Measurements from ENCODE around the gene RALGDS. TPM values are rescaled to one million over a fixed set of nuclear protein-coding genes. Genes with fewer than 3 reads are reported as not detected.

Gene RALGDS
- total and polyA plus RNA-seq, 9 of the 15 experiments (the other 6 are each of a cell fraction or from before 2014, with no cell fraction given): 0.75 to 43.3 (median 27.1) TPM

DNA sequence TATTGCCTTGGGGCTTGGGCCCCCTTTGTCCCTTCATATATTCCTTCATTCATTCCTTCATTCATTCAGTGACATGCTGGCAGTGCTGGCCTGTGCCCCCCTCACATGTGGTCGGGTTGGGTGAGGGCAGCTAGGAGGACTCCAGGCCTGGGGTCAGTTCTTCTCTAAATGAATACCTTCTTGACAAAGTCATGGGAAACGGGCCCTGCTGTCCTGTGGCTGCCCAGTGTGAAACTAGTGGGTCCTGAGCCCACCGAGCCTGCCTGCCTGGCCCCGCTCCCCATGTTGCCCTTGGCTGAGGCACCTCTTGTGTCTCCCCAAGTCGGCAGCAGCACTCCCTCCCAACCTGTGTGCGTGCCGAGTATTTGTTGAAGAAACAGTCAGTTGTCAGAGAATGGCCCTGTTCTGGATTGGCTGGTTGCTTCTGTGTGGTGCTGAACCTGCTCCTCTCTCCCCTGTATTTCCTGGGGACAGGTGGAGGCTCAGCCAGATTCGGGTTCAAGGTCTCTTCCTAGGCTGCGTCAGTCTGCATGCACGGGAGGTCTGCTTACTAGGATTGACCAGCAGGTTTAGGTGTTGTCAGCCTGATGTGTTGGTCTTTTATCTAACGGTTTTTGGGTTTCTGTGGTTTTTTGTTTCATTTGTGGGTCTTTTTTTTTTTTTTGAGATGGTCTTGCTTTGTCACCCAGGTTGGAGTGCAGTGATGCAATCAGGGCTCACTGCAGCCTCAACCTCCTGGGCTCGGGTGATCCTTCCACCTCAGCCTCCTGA lies 62.3 kb downstream of the RALGDS start (continued):
- TF ChIP-seq NR2C2 (CRISPR knock-in tag; IDR thresholded peaks at IDR 0.05): no peak
- TF ChIP-seq NR2C2 (tag; IDR thresholded peaks at IDR 0.05): no peak
- TF ChIP-seq TCF3 (CRISPR knock-in tag; IDR thresholded peaks at IDR 0.05): no peak
- TF ChIP-seq RNF2 (IDR thresholded peaks at IDR 0.05): peak; percentile 60; the same call in 1 of the 2 replicates
- TF ChIP-seq, protein P1, sequence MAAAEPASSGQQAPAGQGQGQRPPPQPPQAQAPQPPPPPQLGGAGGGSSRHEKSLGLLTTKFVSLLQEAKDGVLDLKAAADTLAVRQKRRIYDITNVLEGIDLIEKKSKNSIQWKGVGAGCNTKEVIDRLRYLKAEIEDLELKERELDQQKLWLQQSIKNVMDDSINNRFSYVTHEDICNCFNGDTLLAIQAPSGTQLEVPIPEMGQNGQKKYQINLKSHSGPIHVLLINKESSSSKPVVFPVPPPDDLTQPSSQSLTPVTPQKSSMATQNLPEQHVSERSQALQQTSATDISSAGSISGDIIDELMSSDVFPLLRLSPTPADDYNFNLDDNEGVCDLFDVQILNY (CRISPR knock-in tag; IDR thresholded peaks at IDR 0.05): no peak
- TF ChIP-seq, protein P2, sequence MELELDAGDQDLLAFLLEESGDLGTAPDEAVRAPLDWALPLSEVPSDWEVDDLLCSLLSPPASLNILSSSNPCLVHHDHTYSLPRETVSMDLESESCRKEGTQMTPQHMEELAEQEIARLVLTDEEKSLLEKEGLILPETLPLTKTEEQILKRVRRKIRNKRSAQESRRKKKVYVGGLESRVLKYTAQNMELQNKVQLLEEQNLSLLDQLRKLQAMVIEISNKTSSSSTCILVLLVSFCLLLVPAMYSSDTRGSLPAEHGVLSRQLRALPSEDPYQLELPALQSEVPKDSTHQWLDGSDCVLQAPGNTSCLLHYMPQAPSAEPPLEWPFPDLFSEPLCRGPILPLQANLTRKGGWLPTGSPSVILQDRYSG (tag; conservative IDR thresholded peaks at IDR 0.05; ENCODE audit: low read depth): no peak
- no peak for TF ChIP-seq MEF2A (IDR thresholded peaks at IDR 0.05; ENCODE audit: control insufficient read depth, low read depth, low read length)
- peak; percentile 93 for TF ChIP-seq CEBPB (tag; IDR thresholded peaks at IDR 0.05)
- TF ChIP-seq, protein P3, sequence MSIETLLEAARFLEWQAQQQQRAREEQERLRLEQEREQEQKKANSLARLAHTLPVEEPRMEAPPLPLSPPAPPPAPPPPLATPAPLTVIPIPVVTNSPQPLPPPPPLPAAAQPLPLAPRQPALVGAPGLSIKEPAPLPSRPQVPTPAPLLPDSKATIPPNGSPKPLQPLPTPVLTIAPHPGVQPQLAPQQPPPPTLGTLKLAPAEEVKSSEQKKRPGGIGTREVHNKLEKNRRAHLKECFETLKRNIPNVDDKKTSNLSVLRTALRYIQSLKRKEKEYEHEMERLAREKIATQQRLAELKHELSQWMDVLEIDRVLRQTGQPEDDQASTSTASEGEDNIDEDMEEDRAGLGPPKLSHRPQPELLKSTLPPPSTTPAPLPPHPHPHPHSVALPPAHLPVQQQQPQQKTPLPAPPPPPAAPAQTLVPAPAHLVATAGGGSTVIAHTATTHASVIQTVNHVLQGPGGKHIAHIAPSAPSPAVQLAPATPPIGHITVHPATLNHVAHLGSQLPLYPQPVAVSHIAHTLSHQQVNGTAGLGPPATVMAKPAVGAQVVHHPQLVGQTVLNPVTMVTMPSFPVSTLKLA (conservative IDR thresholded peaks at IDR 0.05): no peak
- TF ChIP-seq MAZ (CRISPR knock-in tag; conservative IDR thresholded peaks at IDR 0.05 in 1 of 2, IDR thresholded peaks at IDR 0.05 in 1 of 2): peak in 1 of 2 experiments; percentile 51; a peak in 1 of 4 replicates
- TF ChIP-seq KDM4B (IDR thresholded peaks at IDR 0.05; ENCODE audit: borderline replicate concordance in 2 of 2, low read depth in 1 of 2): no peak
- TF ChIP-seq SMARCE1 (IDR thresholded peaks at IDR 0.05): peak; percentile 64; the same call in 1 of the 2 replicates
- TF ChIP-seq NBN (IDR thresholded peaks at IDR 0.05; ENCODE audit: low read depth): peak; percentile 78; the same call in 1 of the 2 replicates
- no peak for TF ChIP-seq RUNX1 (IDR thresholded peaks at IDR 0.05; ENCODE audit: low read depth)
- TF ChIP-seq, protein P4, sequence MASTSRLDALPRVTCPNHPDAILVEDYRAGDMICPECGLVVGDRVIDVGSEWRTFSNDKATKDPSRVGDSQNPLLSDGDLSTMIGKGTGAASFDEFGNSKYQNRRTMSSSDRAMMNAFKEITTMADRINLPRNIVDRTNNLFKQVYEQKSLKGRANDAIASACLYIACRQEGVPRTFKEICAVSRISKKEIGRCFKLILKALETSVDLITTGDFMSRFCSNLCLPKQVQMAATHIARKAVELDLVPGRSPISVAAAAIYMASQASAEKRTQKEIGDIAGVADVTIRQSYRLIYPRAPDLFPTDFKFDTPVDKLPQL (IDR thresholded peaks at IDR 0.05; ENCODE audit: extremely low read depth, insufficient read length): no peak
- no peak for TF ChIP-seq IRF2 (CRISPR knock-in tag; IDR thresholded peaks at IDR 0.05)
- no peak for TF ChIP-seq KAT8 (IDR thresholded peaks at IDR 0.05; ENCODE audit: low read depth)
- TF ChIP-seq, protein P5, sequence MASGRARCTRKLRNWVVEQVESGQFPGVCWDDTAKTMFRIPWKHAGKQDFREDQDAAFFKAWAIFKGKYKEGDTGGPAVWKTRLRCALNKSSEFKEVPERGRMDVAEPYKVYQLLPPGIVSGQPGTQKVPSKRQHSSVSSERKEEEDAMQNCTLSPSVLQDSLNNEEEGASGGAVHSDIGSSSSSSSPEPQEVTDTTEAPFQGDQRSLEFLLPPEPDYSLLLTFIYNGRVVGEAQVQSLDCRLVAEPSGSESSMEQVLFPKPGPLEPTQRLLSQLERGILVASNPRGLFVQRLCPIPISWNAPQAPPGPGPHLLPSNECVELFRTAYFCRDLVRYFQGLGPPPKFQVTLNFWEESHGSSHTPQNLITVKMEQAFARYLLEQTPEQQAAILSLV (tag; IDR thresholded peaks at IDR 0.05): peak; percentile 71; the same call in 1 of the 2 replicates
- peak; percentile 58; the same call in 1 of the 2 replicates for TF ChIP-seq JUND (IDR thresholded peaks at IDR 0.05; ENCODE audit: borderline replicate concordance, low read depth, low read length)
- TF ChIP-seq JUND (tag; IDR thresholded peaks at IDR 0.05; ENCODE audit: borderline replicate concordance, low read depth, low read length): peak; percentile 60; the same call in 1 of the 3 replicates
- TF ChIP-seq, protein P6, sequence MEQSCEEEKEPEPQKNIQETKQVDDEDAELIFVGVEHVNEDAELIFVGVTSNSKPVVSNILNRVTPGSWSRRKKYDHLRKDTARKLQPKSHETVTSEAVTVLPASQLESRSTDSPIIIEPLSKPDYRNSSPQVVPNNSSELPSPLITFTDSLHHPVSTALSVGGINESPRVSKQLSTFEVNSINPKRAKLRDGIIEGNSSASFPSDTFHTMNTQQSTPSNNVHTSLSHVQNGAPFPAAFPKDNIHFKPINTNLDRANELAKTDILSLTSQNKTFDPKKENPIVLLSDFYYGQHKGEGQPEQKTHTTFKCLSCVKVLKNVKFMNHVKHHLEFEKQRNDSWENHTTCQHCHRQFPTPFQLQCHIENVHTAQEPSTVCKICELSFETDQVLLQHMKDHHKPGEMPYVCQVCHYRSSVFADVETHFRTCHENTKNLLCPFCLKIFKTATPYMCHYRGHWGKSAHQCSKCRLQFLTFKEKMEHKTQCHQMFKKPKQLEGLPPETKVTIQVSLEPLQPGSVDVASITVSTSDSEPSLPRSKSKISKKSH (CRISPR knock-in tag; IDR thresholded peaks at IDR 0.05): no peak
